HFF-Myc (cell line): Measurements from ENCODE around the gene PPP1R3F.

Experiments used
- DNase-seq: peaks from one replicate; pipeline ENCODE4 v3.0.0-alpha.2; 2011; ENCODE audit warnings: low read depth; ENCODE audit errors: extremely low read depth
- H3K4me3 ChIP-seq: replicated peaks from 2 replicates; pipeline ENCODE4 v1.5.1; 2011; ENCODE audit warnings: low read depth, mild to moderate bottlenecking, control low read depth, low read length
- CTCF ChIP-seq: IDR thresholded peaks from 2 replicates; pipeline ENCODE4 v1.5.1; 2012; ENCODE audit warnings: mild to moderate bottlenecking, low read depth, low read length, control low read depth; ENCODE audit errors: missing control alignments

The PPP1R3F gene

GRCh38 chrX:49270249-49270921, 792 bp downstream of the PPP1R3F start:
- TF ChIP-seq CTCF, result no peak
- peak overlapping the region; percentile 49 for H3K4me3 ChIP-seq
- DNase-seq, result no peak

- no peak for TF ChIP-seq CTCF
- DNase-seq, result no peak
- H3K4me3 ChIP-seq, result no peak overlapping the region
These were observed 1.7 kb downstream of the PPP1R3F start for GRCh38 chrX:49271341-49271740.

GRCh38 chrX:49272421-49272820, 2.8 kb downstream of the PPP1R3F start:
- no peak for TF ChIP-seq CTCF
- DNase-seq, result no peak
- no peak overlapping the region for H3K4me3 ChIP-seq

- DNase-seq, result no peak
- no peak overlapping the region for H3K4me3 ChIP-seq
- TF ChIP-seq CTCF, result no peak
These were observed 3.7 kb downstream of the PPP1R3F start for GRCh38 chrX:49273181-49273727.

GRCh38 chrX:49276207-49276606, 6.6 kb downstream of the PPP1R3F start:
- no peak for TF ChIP-seq CTCF
- no peak overlapping the region for H3K4me3 ChIP-seq
- DNase-seq, result no peak

- TF ChIP-seq CTCF, result no peak
- no peak overlapping the region for H3K4me3 ChIP-seq
- DNase-seq, result no peak
These were observed 7.3 kb downstream of the PPP1R3F start for GRCh38 chrX:49276671-49277534.
